Left lobe of liver (tissue), 2 donors: ENCODE results near the gene SRGAP1. TPM values are rescaled to one million over a fixed set of nuclear protein-coding genes. Genes with fewer than 3 reads are reported as not detected.
"Not testable (repeated sequence)": the region's sequence is repeated elsewhere in the genome, so short reads cannot be mapped to it uniquely, and the experiment has no call there.

ENCODE experiments used
- ATAC-seq: fragments of 200-7000 bp; cut with Tn5 transposase; one replicate; pipeline ENCODE4 v1.9.1; 2020; ENCODE audit warnings: mild to moderate bottlenecking, moderate library complexity
- DNase-seq: peaks from one replicate; pipeline ENCODE4 v3.0.0-alpha.2; 2020; ENCODE audit warnings: low spot score
- total RNA-seq: library from RNA; stranded (reverse); gene quantifications from one replicate; pipeline ENCODE4 v1.2.1, GENCODE V29; 2021
- donor health status: DM: no; HTN: no; CAD: no; lungs with moderate emphysema.
- donor health status: DM: no; HTN: yes; CAD: no.

SRGAP1 gene
- total RNA-seq, 1 donor from 2014 or later: 1.1 TPM

DNA sequence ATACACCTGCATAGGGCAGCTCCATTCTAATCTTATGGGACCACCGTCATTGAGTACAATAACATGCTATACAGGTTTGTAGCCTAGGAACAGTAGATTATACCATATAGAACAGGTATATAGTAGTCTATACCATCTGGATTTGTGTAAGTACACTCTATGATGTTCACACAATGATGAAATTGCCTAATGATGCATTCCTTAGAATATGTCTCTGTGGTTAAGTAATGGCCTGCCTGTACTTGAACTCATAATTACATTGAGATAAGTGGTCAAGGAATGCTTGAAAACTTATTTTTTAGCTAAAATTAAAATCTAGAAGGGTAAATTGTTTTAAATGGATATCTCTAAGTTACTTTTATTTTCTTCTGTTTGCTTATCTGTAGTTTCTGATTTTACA, 152.7 kb downstream of the SRGAP1 start:
- DNase-seq (no peak), ATAC-seq (no peak)

- DNase-seq: no peak
- no peak for ATAC-seq
Observed at GRCh38 chr12:63998584-63998983, 154.1 kb downstream of the SRGAP1 start.

- no peak for ATAC-seq
- no peak for DNase-seq
Observed at GRCh38 chr12:63999853-64000252, 155.4 kb downstream of the SRGAP1 start.

DNA sequence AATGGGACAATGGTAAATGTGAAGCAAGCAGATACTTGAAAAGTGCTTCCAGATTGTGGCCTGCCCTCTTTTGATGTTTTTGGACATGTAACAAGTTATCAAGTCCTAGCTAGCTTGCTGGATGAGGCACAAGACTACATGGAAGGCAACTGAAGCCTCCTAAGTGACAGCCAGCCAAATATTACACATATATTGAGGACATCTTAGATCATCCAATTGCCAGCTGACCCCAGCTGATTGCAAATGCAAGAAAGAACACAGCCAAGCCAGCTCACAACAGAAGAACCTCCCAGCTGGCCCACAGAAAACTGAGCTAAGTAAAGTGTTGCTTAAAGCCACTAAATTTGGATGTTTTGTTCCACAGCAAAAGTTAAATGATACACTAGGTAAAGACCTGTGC, 156.9 kb downstream of the SRGAP1 start:
- ATAC-seq (no peak), DNase-seq (no peak)

DNA sequence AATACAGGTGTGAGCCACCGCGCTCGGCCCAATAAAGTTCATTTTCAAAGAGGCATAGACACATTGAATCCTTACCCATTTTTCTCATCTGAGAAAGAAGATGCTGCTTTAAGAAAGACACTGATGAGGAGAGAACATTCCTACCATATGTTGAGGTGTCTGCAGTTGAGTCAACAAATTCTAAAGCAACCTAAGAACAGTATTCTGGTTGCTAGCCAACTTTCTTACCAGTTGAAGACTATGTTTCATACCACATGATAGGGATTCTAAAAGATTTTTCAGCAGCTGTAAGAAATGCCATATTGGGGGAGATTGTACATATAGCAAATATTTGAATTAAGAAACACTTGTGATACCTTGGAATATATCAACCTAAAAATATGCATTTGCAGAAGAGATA, 160.1 kb downstream of the SRGAP1 start:
- DNase-seq (no peak), ATAC-seq (no peak)

GRCh38 chr12:64006211-64006825, 161.8 kb downstream of the SRGAP1 start:
- ATAC-seq: no peak

DNA sequence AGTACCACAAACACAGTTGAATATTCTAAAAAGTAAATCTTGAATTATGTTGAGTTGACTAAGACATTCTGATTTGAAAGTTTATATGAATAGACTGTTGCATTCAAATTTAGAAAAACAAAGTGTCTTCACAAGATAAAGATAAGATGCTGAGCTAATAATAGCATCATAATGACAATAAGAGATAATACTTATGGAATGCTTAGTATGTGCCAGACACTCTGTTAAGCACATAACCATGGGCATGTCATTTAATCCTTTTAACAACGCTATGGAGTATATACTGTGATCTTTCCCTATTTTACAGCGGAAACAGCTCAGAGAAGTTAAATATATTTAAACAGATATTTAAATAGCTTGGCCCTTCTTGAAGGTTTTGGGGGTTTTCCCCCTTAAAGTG, 163.4 kb downstream of the SRGAP1 start:
- ATAC-seq (no peak), DNase-seq (no peak)

More at GRCh38 chr12:64006211-64006825, 161.8 kb downstream of the SRGAP1 start:
- no peak for DNase-seq

DNA sequence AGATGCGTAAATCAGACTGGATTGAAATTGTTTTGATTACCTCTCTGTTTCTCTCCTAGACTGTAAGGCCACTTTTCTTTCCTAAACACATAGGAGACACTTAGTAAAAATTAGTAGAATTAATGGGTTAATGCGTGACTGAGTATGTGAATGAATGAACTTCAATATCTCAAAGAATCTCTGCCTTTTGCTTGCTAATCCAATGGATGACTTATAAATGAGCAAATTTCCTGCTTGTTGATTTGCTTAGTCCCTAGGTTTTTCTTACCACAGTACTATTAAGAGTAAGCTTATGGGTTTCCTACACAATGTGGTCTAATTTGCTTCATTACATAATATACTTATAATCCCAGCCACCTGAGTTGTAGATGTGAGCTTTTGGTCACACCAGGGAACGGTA, 164.1 kb downstream of the SRGAP1 start:
- DNase-seq (no peak), ATAC-seq (no peak)

GRCh38 chr12:64009321-64010068, 165.0 kb downstream of the SRGAP1 start:
- ATAC-seq: no peak
- no peak for DNase-seq

- ATAC-seq (no peak), DNase-seq (no peak)
Observed at GRCh38 chr12:64010069-64010686, 165.7 kb downstream of the SRGAP1 start.

DNA sequence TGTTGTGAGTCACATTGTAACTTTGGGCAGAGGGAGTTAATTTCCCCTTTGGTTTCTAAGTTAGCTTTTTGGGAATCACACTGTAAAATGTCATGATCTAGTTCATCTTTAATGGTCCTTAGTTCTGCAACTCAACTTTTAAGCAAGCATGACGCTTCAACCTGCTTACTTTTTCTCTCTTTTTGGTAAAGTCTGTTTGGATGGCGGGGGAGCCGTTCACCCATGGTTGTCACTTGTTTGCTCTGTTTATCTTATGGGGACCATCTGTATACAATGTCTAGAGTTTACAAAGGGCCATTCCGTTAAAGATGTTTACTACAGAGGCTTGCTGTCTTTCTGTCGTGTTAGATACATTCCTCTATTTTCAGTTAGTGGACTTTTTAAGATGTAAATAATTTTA, 172.0 kb downstream of the SRGAP1 start:
- no peak for ATAC-seq
- no peak for DNase-seq

- not testable (repeated sequence) for DNase-seq, ATAC-seq
Observed at GRCh38 chr12:64018116-64018515, 173.6 kb downstream of the SRGAP1 start.

GRCh38 chr12:64018524-64018923, 174.0 kb downstream of the SRGAP1 start:
- no peak for ATAC-seq

GRCh38 chr12:64019101-64019500, 174.6 kb downstream of the SRGAP1 start:
- no peak for ATAC-seq

More at GRCh38 chr12:64018524-64018923, 174.0 kb downstream of the SRGAP1 start:
- DNase-seq: no peak

DNA sequence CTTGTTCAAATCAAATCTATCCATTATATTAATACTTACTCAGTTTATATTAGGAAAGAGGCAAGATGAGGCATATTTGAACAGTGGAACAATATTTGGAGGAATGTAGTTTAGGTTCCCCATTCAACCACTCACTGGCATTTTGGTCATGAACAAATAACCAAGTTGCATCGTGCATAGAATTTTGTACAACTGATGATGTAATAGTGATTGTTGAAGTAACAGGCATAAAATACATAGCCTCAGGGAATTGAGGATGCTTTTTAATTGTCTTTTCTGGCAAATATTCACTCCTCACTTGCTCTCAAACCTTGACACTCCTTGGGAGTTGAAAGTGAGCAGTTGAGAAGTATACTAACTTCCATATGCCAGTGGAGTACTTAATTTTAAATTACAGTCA, 175.2 kb downstream of the SRGAP1 start:
- no peak for ATAC-seq
- DNase-seq: no peak

More at GRCh38 chr12:64019101-64019500, 174.6 kb downstream of the SRGAP1 start:
- no peak for DNase-seq

DNA sequence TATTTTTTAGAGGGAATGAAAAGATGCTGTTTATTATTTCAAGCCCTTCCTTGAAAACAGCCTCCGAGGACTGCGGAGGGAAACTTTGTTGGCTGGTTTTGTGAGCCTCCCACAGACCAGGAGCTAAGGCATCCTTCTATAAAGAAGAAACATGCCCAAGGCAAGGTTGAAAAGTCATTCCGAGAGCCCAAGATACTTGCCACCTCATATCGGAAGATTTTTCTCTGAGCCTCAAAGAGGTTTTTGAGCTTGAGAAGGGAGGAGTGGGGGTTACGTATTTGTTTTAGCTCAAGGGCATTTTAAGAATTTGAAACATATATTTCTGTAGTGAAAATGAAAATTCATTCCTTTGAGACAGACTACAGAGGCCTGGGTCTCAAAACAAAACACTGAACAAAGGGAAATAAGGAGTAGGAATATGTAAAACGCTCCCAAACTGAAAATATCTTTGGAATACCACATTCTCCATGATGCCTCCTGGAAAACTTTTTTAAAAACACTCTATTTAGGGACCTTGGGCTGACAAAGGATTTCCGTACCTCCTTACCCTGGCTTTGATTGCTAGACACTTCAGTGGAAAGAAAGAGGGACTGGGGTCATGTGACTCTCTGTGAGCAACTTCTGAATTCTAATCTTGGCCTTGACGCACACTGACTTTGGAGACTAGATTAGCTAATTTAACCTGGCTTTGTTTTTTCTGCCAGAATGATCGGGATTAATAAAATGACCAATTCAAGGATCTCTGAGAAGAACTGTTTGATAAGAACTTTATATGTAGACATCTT, 180.9 kb downstream of the SRGAP1 start:
- ATAC-seq: no peak
- DNase-seq: no peak

- DNase-seq (no peak), ATAC-seq (no peak)
Observed at GRCh38 chr12:64027311-64027710, 182.8 kb downstream of the SRGAP1 start.

DNA sequence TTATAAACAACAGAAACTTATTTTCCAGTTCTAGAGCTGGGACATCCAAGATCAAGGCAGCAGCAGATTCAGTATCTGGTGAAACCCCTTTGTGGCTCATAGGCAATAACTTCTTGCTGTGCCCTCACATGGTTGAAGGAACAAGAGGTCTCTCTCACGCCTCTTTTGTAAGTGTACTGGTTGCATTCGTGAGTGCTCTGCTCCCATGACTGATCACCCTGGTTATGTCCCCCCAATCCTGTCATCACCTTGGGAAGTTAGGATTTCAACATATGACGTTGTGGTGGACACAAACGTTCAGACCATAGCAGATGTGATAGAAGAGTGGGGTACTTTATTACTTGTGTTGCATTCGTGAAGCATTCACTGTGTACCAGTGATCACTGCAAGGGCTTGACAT, 184.0 kb downstream of the SRGAP1 start:
- DNase-seq (no peak), ATAC-seq (no peak)

DNA sequence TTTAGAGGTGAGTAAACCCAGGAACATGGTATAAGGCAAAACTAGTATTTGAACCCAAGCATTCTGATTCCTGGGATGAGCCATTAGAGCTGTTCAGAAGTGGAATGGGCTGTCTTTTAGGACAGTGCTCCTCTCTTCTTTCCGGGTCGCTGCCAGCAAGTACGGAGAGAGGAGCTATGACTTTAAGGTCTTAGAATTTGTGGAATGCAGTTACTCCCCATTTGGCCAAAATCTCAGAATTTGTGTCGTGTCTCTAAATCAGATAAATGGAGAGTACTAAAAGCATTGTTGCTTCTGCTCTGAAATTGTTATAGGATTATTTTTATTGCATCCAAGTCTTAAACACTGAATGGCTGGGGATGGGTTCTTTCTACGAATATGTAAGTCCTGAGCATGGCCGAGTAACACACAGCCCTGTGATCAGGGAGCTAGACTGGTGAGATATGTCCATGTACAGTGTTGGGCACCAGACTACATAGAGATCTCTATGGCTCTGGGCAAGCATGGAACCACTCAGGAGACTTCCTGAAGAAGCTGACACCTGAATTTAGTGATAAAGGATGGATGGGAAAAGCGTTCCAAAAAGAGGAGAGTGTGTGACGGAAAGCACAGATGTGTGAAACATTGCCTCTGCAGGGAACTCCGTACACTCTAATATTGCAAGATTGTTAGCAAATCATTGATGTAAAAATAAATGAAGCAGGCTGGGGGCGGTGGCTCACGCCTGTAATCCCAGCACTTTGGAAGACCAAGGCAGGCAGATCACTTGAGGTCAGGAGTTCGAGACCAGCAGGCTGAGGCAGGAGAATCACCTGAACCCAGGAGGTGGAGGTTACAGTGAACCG, 184.7 kb downstream of the SRGAP1 start:
- DNase-seq: no peak

GRCh38 chr12:64030155-64030554, 185.7 kb downstream of the SRGAP1 start:
- no peak for ATAC-seq
- DNase-seq: no peak

More for the DNA sequence above, 184.7 kb downstream of the SRGAP1 start:
- ATAC-seq: no peak
